ENCODE measurements around the gene GPRIN3.

The GPRIN3 gene

DNA sequence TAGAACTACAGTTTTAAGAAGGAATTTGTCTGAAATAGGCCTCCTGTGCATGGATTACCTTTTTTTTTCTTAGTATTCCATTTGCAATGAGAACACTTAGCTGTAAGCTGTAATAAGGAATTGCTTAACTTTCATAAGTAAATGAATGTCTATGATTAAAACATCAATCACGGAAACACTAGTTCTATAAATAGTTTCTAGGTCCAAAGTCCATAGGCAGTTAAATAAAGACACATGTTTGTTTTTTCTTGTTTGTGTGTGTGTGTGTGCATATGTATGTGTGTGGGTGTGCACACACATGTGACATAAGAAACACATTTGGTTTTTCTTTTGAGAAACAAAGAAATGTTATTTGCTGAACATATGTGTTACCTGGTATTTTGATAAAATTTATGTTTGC is 11.2 kb downstream of the GPRIN3 start:
- TF ChIP-seq EGR1 (IDR thresholded peaks at IDR 0.05) (no peak), TCF12 (IDR thresholded peaks at IDR 0.05; ENCODE audit: low read depth) (no peak), RAD21 (IDR thresholded peaks at IDR 0.05; ENCODE audit: low read depth) (no peak), TEAD4 (IDR thresholded peaks at IDR 0.05) (no peak), ZBTB7A (IDR thresholded peaks at IDR 0.05; ENCODE audit: low read depth) (no peak), REST (IDR thresholded peaks at IDR 0.05; ENCODE audit: low read depth) (no peak), YY1 (IDR thresholded peaks at IDR 0.05; ENCODE audit: low read depth) (no peak)

DNA sequence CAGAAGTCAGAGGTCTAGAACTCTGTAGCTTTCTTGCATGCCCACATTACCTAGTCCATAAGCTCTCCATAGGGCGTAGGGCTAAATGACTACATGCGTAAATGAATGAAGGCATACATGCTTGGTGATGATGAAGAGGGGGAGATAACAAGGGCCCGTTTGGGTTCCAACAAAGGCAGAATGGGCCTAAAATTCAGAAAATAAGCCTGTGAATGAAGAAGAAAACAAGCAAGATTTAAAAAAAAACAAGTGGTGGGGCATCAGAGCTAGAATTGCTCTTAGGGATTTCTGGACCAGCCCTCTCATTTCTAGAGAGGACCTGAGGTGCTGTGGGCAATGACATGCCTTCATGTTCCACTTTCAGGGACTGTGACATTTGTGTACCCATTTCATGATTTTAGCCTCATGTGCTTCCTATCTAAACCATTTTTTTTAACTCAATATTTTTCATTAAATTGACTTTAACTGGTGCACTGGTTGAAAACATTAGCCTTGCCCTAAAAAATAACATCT is 12.1 kb downstream of the GPRIN3 start:
- TF ChIP-seq EGR1 (IDR thresholded peaks at IDR 0.05) (no peak), TAF1 (IDR thresholded peaks at IDR 0.05; ENCODE audit: low read depth) (no peak)

- TF ChIP-seq EP300 (IDR thresholded peaks at IDR 0.05; ENCODE audit: borderline replicate concordance) (no peak), CEBPB (IDR thresholded peaks at IDR 0.05) (no peak), NFIC (IDR thresholded peaks at IDR 0.05) (no peak), ZBTB7A (IDR thresholded peaks at IDR 0.05; ENCODE audit: low read depth) (no peak), TEAD4 (IDR thresholded peaks at IDR 0.05) (no peak), EGR1 (IDR thresholded peaks at IDR 0.05) (no peak)
These were observed 12.9 kb downstream of the GPRIN3 start for GRCh38 chr4:89294573-89295269.

DNA sequence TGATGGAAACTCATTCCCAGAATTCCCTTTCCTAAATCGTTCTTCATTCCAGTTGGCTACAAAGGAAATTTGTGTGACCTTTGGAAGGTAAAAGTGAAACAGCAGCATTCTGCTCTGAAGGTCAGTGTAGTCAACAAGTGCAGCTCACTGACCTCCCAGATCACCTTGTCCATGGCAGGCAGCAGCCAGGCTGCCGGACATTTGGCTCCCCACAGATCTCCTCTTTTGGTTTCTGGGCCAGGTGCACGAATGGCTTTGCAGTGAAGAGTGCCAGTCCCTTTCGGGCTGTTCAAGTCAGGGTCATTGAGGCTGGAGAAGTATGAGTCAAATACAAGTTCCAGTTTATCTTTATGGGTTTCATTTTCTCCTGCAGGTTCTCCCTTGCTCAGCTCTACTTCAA is 14.3 kb downstream of the GPRIN3 start:
- TF ChIP-seq YY1 (IDR thresholded peaks at IDR 0.05; ENCODE audit: low read depth): no peak
- no peak for TF ChIP-seq REST (IDR thresholded peaks at IDR 0.05; ENCODE audit: low read depth)
- TF ChIP-seq RAD21 (IDR thresholded peaks at IDR 0.05; ENCODE audit: low read depth): no peak
- no peak for TF ChIP-seq TCF12 (IDR thresholded peaks at IDR 0.05; ENCODE audit: low read depth)
- TF ChIP-seq TEAD4 (IDR thresholded peaks at IDR 0.05): no peak
- TF ChIP-seq FOXM1 (IDR thresholded peaks at IDR 0.05; ENCODE audit: borderline replicate concordance, low read depth): no peak
- TF ChIP-seq, protein P1, sequence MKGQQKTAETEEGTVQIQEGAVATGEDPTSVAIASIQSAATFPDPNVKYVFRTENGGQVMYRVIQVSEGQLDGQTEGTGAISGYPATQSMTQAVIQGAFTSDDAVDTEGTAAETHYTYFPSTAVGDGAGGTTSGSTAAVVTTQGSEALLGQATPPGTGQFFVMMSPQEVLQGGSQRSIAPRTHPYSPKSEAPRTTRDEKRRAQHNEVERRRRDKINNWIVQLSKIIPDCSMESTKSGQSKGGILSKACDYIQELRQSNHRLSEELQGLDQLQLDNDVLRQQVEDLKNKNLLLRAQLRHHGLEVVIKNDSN (IDR thresholded peaks at IDR 0.05): no peak
- TF ChIP-seq EP300 (IDR thresholded peaks at IDR 0.05; ENCODE audit: borderline replicate concordance): no peak
- no peak for TF ChIP-seq ZBTB7A (IDR thresholded peaks at IDR 0.05; ENCODE audit: low read depth)
- TF ChIP-seq EGR1 (IDR thresholded peaks at IDR 0.05): no peak
- TF ChIP-seq CEBPB (IDR thresholded peaks at IDR 0.05): no peak
- no peak for TF ChIP-seq MAX (IDR thresholded peaks at IDR 0.05)
- TF ChIP-seq TAF1 (IDR thresholded peaks at IDR 0.05; ENCODE audit: low read depth): no peak

DNA sequence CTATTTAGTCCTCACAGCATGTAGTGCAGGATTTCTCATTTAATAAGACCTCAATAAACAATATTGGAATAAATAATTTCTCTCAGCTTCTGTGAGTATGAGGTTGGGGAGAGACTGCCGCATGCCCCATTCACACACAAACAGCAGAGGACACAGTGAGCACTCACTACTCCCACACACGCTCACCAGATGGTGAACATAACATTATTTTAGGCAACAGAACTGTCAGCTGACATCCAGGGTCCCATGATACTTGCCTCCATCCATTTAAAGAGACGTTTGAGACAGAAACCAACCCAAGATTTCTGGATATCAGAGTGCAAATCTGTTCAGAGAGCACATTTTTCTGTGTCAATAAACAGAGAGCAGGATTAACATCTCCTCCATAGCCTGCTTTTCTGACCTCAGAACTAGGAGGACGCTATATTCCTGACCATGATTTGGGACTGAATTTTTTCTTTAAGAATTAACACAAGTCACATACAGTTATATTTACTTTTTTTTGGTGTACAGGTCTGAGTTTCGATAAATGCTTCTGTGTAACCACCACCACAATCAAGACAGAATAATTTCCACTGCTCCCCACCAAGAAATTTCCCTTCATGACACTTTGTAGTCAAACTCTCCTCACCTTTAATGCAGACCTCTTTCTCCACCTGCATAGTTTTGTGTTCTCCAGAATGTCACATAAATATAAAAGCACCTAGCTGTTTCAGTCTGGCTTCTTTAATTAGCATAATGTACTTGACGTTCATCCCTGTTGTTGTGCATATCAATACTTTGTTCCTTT is 16.7 kb downstream of the GPRIN3 start:
- TF ChIP-seq RAD21 (IDR thresholded peaks at IDR 0.05; ENCODE audit: low read depth) (no peak), YY1 (IDR thresholded peaks at IDR 0.05; ENCODE audit: low read depth) (no peak), CREB1 (IDR thresholded peaks at IDR 0.05; ENCODE audit: low read depth) (no peak), FOXM1 (IDR thresholded peaks at IDR 0.05; ENCODE audit: borderline replicate concordance, low read depth) (no peak), TCF12 (IDR thresholded peaks at IDR 0.05; ENCODE audit: low read depth) (no peak), MAX (IDR thresholded peaks at IDR 0.05) (no peak), EGR1 (IDR thresholded peaks at IDR 0.05) (no peak), REST (IDR thresholded peaks at IDR 0.05; ENCODE audit: low read depth) (no peak)

All from Ishikawa (cell line).